ENCODE data around the gene ALOX15. TPM values are rescaled to one million over a fixed set of nuclear protein-coding genes. Genes with fewer than 3 reads are reported as not detected.
"Not testable (repeated sequence)": the region's sequence is repeated elsewhere in the genome, so short reads cannot be mapped to it uniquely, and the experiment has no call there.

ALOX15 gene
- total and polyA plus RNA-seq, 9 donors = 0.07 to 4.1 (median 0.38) TPM; not detected in 3

DNA sequence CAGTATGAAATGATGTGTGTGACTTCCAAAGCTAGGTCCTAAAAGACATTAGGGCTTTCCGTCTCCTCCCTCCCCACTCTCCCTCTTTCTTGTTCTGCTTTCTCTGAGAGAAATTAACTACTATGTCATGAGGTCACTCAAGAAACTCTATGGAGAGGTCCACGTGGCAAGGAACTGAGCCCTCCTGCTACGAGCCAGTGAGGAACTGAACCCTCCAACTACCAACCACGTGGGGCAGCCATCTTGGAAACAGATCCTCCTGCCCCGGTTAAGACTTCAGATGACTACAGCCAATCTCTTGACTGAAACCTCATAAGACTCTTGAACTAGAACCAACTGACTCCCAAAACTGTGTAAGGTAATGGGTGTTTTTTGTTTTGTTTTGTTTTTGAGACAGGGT lies 4.2 kb upstream of the ALOX15 start:
- Histone ChIP-seq H3K27me3 (no peaks in the 10 kb centered on the region), H3K4me1 (ENCODE audit: insufficient read depth) (no peaks in the 10 kb centered on the region), H3K27ac (no peak overlapping the region), H3K36me3 (no peaks in the 10 kb centered on the region), H3K9me3 (no peaks in the 10 kb centered on the region), H3K4me3 (no peak overlapping the region)
- DNase-seq = no peak
- 68 to 79% (median 75%) methylated on average over 5 of the region's 5 CpGs for WGBS, 3 donors
- TF ChIP-seq, protein P1, sequence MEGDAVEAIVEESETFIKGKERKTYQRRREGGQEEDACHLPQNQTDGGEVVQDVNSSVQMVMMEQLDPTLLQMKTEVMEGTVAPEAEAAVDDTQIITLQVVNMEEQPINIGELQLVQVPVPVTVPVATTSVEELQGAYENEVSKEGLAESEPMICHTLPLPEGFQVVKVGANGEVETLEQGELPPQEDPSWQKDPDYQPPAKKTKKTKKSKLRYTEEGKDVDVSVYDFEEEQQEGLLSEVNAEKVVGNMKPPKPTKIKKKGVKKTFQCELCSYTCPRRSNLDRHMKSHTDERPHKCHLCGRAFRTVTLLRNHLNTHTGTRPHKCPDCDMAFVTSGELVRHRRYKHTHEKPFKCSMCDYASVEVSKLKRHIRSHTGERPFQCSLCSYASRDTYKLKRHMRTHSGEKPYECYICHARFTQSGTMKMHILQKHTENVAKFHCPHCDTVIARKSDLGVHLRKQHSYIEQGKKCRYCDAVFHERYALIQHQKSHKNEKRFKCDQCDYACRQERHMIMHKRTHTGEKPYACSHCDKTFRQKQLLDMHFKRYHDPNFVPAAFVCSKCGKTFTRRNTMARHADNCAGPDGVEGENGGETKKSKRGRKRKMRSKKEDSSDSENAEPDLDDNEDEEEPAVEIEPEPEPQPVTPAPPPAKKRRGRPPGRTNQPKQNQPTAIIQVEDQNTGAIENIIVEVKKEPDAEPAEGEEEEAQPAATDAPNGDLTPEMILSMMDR (IDR thresholded peaks at IDR 0.05) = no peak
- TF ChIP-seq EP300 (IDR thresholded peaks at IDR 0.05) (no peak), POLR2A (IDR thresholded peaks at IDR 0.05) (no peak)
- intact Hi-C loops (cut with DNase I) = no loop called here

GRCh38 chr17:4643676-4644075 lies 2.2 kb upstream of the ALOX15 start:
- H3K36me3 ChIP-seq = no peaks in the 10 kb centered on the region
- no peak overlapping the region for H3K4me3 ChIP-seq
- no peaks in the 10 kb centered on the region for H3K27me3 ChIP-seq
- 59 to 64% (median 59%) methylated on average over 4 of the region's 4 CpGs for WGBS, 3 donors
- intact Hi-C loops (cut with DNase I) = no loop called here
- H3K4me1 ChIP-seq (ENCODE audit: insufficient read depth) = no peaks in the 10 kb centered on the region
- no peak for DNase-seq
- no peaks in the 10 kb centered on the region for H3K9me3 ChIP-seq
- H3K27ac ChIP-seq = no peak overlapping the region
- TF ChIP-seq POLR2A (IDR thresholded peaks at IDR 0.05) (no peak), EP300 (IDR thresholded peaks at IDR 0.05) (no peak)
- TF ChIP-seq, protein P1 (IDR thresholded peaks at IDR 0.05) = no peak

DNA sequence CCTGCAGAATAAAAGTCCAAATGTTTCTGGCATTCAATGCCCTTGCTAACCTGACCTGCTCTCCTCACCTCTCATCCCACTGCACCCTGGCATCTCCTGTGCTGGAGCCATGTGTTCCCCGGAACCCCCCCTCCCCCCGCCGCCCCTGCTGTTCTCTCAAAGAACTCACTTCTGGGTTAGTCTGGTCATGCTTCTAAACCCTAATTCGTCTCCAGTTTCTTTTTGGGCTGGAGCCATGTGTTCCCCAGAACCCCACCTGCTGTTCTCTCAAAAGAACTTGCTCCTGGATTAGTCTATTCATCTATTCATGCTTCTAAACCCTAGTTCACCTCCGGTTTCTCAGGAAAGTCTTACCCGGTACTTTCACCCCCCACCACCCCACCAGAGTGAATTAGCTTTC lies 808 bp upstream of the ALOX15 start:
- WGBS, 3 donors = 14 to 34% (median 21%) methylated on average over 6 of the region's 6 CpGs
- Histone ChIP-seq H3K27ac (no peak overlapping the region), H3K4me3 (no peak overlapping the region), H3K36me3 (no peaks in the 10 kb centered on the region), H3K4me1 (ENCODE audit: insufficient read depth) (no peaks in the 10 kb centered on the region), H3K9me3 (no peaks in the 10 kb centered on the region), H3K27me3 (no peaks in the 10 kb centered on the region)
- TF ChIP-seq POLR2A (IDR thresholded peaks at IDR 0.05) = no peak
- TF ChIP-seq, protein P1 (IDR thresholded peaks at IDR 0.05) = no peak
- no peak for TF ChIP-seq EP300 (IDR thresholded peaks at IDR 0.05)
- intact Hi-C loops (cut with DNase I) = no loop called here
- DNase-seq = no peak

- peak in 1 of 5 donors; percentile 22 for DNase-seq
- H3K27ac ChIP-seq; H3K9me3 ChIP-seq; H3K4me3 ChIP-seq; H3K27me3 ChIP-seq; H3K36me3 ChIP-seq; intact Hi-C loops (cut with DNase I); H3K4me1 ChIP-seq (ENCODE audit: insufficient read depth): not testable (repeated sequence)
- 0 to 1% (median 1%) methylated on average over 14 to 39 of the region's 39 CpGs for WGBS, 3 donors
Observed at GRCh38 chr17:4640569-4641188, 799 bp downstream of the ALOX15 start.

- intact Hi-C loops (cut with DNase I); H3K4me3 ChIP-seq; H3K27me3 ChIP-seq; H3K9me3 ChIP-seq; H3K36me3 ChIP-seq; H3K4me1 ChIP-seq (ENCODE audit: insufficient read depth); H3K27ac ChIP-seq: not testable (repeated sequence)
- WGBS, 3 donors = 8 to 9% (median 8%) methylated on average over 22 to 25 of the region's 56 CpGs
- peak in 1 of 5 donors; percentile 31 for DNase-seq
Observed at GRCh38 chr17:4639301-4640059, 2.0 kb downstream of the ALOX15 start.

DNA sequence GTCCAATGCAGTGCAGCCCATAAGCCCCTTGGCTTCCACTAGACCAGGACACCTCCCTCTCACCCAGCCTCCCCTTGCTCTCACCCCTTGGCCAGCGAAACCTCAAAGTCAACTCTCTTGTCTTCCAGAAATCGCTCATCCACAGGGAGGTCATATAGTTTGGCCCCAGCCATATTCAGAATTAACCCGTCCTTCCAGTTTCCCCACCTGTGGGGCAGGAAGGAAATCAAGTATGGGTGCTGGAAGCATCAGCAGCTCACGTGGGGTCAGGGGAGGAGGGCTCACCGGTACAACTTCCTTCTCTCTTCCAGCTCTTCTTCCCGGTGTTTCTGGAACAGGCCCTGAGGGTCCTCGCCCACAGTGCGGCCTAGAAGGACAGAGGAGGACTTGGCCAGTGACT lies 2.7 kb downstream of the ALOX15 start:
- H3K27me3 ChIP-seq; H3K4me1 ChIP-seq (ENCODE audit: insufficient read depth); H3K36me3 ChIP-seq; H3K9me3 ChIP-seq; H3K27ac ChIP-seq; intact Hi-C loops (cut with DNase I); H3K4me3 ChIP-seq: not testable (repeated sequence)
- DNase-seq = peak in 1 of 5 donors; percentile 1
- WGBS, 3 donors = 54 to 61% (median 58%) methylated on average over 8 of the region's 8 CpGs

Data from ovary (tissue), 9 donors.